HG02610 (cell line): ENCODE measurements around the gene SPDYE4.

ENCODE experiments used
- ATAC-seq: cut with Tn5 transposase; IDR thresholded peaks from one replicate; pipeline ENCODE4 v1.9.1; 2021; ENCODE audit warnings: mild to moderate bottlenecking, moderate library complexity; ENCODE audit not compliant: unreplicated experiment

The SPDYE4 gene

DNA sequence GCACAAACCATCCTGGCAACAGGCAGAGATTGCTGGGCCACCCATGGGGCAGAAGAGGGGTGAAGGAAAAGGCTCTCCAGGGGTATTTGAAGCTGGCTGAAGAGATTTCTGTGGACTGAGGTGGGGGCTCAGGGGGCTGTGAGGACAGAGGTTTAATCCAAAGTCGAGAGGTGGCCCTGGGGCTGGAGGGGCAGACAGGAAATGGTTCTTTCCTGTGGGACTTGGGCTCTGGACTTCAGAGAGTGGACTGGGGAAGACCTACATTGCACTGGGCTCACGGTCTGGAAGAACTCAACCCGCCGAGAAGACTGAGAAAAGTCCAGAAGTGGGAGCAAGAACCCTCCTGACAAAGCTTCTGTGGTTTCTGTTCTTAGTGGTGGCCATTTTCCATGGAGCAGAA is 16.6 kb downstream of the SPDYE4 start:
- no peak for ATAC-seq

DNA sequence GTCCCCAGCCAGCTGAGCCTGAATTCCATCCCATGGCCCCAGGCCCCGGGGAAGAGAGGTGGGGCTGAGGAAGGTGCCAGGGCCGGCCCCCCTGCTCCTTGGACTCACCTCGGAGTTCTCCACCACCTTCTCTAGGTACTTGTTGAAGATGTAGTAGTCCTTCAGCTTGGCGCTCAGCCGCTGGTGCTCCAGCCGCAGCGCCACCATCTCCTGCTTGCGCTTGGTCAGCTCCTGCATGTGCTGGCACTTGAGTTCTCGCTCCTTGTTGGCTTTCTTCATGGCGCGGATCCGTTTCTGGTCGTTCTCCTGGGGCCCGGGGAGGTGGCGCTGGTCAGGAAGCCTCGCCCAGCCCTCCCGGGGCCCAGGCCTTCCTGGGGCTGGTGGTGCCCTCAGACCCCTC is 17.0 kb downstream of the SPDYE4 start:
- ATAC-seq, result no peak

DNA sequence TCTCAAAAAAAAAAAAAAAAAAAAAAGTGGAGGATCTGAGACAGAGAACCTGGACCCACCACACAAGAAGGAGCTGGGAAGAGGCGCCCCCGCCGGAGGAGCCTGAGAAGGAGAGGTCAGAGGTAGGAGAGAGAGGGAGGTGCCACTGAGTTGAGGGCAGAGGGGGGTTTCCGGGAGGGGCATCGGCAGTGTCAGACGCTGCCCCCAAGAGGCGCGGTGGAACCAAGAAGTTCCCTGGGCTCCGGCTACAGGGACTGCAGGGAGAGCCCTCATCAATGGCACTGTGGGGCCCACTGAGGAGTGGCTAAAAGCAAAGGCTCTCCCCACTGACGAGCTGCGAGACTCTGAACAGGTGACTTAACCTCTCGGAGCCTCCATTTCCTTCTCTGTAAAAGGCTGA is 17.9 kb downstream of the SPDYE4 start:
- no peak for ATAC-seq

DNA sequence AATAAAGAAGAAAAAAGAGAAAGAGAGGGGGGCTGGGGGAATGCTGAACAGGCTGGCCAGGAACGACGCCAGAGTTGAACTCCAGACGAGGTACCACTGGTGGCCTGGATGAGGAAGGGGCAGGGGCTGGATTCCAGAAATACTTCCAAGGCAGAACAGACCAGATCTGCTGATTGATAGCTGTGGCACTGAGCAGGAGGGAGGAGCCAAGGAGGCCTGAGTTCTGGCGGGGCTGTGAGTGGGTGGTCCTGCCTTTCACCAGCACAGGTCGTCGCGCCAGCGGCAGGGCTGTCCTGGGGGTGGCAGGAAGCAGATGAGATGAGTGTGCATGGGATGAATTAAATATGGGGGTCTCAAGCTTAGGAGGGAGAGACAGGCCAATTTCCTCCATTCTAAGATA is 19.2 kb downstream of the SPDYE4 start:
- ATAC-seq, result no peak

- no peak for ATAC-seq
Observed at GRCh38 chr17:8736796-8737195, 21.6 kb downstream of the SPDYE4 start.

DNA sequence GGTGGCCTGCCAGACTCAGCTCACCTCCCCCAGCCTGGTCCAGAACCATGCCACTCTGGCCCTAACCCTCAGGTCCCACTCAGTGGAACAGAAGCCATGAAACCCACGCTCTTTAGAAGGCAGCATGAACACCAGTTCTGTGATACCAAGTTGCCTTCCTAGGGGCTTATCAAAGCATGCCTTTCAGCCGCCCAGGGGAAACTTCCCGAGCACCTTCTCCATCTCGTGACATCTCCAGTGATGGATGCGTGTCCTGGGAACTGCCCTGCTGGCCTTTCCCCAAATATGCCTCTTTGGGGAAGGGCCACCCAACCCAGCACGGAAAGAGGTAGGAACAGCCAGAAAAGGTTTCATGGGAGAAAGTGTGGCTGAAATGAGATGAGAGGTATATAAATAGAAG is 22.0 kb downstream of the SPDYE4 start:
- no peak for ATAC-seq

GRCh38 chr17:8735336-8735939 is 22.9 kb downstream of the SPDYE4 start:
- no peak for ATAC-seq

DNA sequence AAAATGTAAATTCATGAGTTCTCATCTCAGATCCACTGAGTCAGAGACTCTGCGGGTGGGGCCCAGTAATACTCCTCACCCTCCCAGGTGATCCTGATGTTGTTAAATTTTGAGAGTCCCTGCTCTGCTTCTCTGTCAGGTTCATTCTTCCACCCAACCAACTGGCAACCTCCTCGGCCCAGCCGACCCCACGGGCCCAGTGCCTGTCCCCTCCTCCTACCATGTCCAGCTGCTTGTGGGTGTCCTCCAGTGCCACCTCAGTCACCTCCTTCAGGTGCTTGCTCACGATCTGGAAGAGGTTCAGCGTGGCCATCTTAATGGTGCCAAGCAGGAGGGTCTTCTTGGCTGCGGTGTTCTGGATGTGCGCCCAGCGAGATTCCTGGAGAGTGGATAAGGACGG is 23.5 kb downstream of the SPDYE4 start:
- ATAC-seq, result no peak

- no peak for ATAC-seq
Observed at GRCh38 chr17:8732406-8733085, 25.8 kb downstream of the SPDYE4 start.

DNA sequence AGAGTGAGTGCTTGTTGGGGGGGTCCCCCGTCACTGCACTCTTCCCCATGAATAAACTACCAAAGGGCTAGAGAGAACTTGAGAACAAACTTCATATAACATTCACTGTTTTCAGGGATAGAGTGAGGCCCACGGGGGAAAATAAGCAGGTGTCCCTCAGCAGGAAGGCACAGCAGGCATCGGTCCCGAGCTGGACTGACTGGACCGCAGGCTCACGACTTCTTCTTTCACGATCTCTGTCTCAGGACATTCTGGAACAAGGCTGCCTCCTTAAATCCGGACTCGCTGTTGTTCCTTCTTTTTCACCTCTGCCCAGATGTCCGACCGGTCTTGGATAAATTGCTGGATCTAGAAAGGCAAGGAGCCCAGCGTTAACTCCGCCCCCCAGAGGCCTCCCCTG is 28.5 kb downstream of the SPDYE4 start:
- ATAC-seq, result no peak

DNA sequence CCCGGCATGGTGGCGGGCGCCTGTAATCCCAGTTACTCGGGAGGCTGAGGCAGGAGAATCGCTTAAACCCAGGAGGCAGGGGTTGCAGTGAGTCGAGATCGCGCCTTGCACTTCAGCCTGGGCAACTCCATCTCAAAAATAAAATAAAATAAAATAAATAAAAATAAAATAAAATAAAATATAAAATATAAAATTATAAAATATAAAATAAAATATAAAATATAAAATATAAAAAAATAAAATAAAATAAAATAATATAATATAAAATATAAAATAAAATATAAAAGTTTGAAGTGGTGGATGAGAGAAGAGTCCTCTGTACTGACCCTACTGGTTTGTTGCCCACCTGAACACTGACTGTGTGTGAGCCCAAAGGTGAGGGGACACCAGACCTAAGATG is 28.9 kb downstream of the SPDYE4 start:
- no peak for ATAC-seq

GRCh38 chr17:8728971-8729370 is 29.4 kb downstream of the SPDYE4 start:
- no peak for ATAC-seq

DNA sequence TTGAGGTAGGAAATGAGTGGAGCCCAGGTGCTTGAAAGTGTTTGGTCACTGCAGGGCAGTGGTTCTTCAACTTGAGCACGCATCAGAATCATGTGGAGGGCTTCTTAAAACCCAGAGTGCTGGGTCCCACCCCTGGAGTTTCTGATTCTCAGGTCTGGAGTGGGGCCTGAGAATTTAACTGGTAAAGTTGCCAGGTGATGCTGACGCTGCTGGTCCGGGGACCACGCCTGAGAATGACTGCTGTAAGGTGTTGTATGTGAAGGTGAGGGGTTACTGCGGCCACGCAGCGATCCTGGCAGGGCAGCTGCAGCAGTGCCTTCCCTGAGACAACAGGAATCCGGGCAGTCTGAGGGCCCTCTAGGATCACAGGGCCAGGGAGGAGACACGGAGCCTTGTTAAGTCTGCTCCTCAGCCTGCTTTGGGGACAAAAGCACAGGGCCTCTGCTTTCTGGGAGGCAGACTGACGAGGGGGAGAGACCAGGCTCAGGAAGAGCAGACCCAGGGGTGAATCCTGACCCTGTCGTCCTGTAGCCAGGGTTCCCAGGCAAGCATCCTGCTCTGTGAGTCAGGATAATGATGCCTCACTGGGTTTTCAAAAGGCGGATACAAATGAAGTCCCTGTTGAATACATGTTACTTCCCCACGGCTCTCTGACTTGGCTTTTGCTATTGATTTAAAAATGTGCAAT is 30.0 kb downstream of the SPDYE4 start:
- ATAC-seq, result no peak

DNA sequence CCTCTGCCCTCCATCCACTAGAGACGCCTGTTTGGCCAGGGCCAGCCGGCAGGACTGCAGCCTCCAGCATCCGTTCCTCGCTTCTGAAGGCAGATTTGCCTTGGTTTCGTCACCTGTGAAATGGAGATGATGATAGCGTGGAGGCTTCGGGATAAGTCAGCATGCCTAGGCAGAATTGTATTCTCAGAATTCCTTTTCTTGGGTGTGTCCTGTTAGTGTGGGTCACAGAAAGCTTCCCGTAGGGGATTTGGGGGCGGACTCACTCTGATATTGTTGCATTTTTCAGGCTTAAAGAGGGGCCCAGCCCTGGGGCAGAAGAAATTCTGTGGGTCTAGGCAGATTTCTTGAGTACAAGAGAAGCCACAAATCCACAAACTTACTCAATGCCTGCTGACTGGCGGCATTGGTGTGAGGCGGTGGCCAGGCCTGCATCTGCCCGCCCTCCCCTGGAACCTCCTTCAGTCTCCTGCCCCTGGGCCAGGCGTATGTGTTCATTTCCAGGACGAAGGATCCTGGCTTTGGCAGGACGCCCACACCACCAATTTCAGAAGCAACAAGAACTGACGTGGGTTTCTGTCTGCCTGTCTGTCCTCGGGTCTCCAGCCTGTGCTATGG is 31.3 kb downstream of the SPDYE4 start:
- no peak for ATAC-seq

DNA sequence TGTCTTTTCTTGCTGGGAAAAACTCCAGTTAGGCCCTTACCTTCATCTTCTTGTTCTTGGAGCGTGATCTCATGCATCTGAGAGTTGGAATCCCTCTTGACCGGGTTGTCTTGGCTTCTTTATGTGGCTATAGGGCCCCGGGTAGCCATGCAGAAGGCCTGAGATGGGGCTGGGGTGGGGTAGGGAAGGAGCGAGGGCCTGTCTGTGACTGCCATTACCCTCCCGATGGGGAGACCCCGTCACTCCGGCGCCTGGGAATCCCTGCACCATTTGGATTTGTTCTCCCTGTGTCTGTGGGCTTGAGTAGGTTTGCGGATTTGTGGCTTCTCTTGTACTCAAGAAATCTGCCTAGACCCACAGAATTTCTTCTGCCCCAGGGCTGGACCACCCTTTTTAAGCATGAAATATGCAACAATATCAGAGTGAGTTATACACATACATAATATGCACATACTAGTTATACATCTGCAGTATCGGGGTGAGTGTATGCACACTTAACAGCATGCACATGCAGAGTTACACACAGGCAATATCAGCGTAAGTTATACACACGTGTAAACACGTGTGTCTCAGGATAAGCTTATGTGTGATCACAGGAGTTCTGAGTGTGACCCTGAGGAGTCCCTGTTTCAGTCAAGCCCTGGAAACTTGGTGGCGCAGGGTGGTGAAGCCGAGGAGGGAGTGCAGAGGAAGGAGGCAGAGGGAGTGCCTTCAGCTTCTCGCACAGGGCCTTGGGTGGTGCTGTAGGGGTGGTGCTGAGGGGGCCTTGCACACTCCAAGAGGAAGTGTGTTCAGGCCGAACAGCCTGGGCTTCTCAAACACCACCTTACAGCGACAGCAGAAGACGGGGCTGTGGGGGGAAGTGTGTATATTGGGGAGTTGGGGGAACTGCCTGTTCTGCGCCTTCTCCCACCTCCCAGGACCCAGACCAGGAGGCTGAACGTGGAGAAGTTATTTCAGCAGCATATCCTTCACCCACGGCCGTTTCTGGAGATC is 32.2 kb downstream of the SPDYE4 start:
- ATAC-seq, result no peak

- ATAC-seq, result no peak
Observed at GRCh38 chr17:8724451-8724850, 33.9 kb downstream of the SPDYE4 start.

- no peak for ATAC-seq
Observed at GRCh38 chr17:8720596-8720995, 37.8 kb downstream of the SPDYE4 start.

DNA sequence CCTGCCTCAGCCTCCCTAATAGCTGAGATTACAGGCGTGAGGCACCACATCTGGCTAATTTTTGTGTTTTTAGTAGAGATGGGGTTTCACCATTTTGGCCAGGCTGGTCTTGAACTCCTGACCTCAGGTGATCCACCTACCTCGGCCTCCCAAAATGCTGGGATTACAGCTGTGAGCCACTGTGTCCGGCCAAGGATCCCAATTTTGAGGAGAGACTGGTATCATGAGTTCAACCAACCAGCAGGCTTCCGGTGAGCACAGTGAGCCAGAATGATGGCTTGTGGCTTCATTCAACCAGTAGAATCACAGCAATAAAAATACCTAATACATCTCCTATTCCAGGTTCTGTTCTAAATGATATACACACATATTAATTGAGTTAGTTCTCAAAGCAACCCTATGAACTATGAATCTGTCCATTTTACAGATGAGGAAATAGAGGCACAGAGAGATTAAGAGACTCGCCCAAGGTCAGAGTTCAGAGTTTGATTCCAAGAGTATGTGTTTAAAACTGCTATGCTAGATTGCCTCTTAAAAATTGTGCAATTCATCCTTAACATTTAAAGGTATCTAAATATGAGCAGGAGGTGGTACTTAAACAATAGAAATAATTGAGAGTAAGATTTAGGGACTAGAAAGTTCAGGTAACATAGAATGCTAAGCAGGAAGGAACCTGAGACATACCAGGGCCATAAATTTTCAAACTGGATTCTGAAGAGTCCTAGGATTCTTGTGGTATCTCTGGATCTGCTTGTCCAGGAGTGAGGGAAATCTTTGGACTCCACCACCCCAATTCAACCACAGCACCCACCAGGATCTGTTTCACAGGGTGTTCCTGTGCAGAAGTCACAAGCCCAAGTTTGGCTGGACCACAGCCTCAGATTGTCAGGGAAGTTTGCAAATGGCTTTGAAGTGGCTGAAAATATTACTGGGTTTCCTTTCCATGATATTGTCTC is 38.8 kb downstream of the SPDYE4 start:
- ATAC-seq, result no peak

- ATAC-seq, result no peak
Observed at GRCh38 chr17:8718001-8718563, 40.3 kb downstream of the SPDYE4 start.
